Effector memory CD8-positive, alpha-beta T cell (primary cell): ENCODE results near the gene DHX15.
"Not testable (repeated sequence)": the region's sequence is repeated elsewhere in the genome, so short reads cannot be mapped to it uniquely, and the experiment has no call there.

Experiments used
- ATAC-seq: fragments of 150-1000 bp; cut with Tn5 transposase; replicated peaks from 2 replicates; pipeline ENCODE4 v1.10.0; 2021; ENCODE audit warnings: mild to moderate bottlenecking, moderate library complexity
- DNase-seq, 3 experiments: peaks; one replicate each; pipeline ENCODE4 v3.0.0; 2021
- H3K27ac Mint-ChIP-seq, 2 donors: one replicate each; pipeline ENCODE4 v1.8.0; 2022; ENCODE audit warnings: mild to moderate bottlenecking in 2 of 2, mixed read lengths in 2 of 2, moderate library complexity in 2 of 2
- H3K27me3 Mint-ChIP-seq, 2 donors: one replicate each; pipeline ENCODE4 v1.8.0; 2022; ENCODE audit warnings: mixed read lengths in 2 of 2
- H3K36me3 Mint-ChIP-seq: one replicate; pipeline ENCODE4 v1.8.0; 2022; ENCODE audit warnings: mild to moderate bottlenecking, moderate library complexity, mixed read lengths; ENCODE audit not compliant: insufficient read depth
- H3K4me1 Mint-ChIP-seq, 2 donors: one replicate each; pipeline ENCODE4 v1.8.0; 2022; ENCODE audit warnings: low read depth in 2 of 2, mixed read lengths in 2 of 2
- H3K4me3 Mint-ChIP-seq, 2 donors: one replicate each; pipeline ENCODE4 v1.8.0; 2022; ENCODE audit warnings: mild to moderate bottlenecking in 2 of 2, mixed read lengths in 2 of 2, moderate library complexity in 2 of 2
- H3K9me3 Mint-ChIP-seq, 2 donors: one replicate each; pipeline ENCODE4 v1.8.0; 2022; ENCODE audit warnings: mixed read lengths in 2 of 2

The DHX15 gene

DNA sequence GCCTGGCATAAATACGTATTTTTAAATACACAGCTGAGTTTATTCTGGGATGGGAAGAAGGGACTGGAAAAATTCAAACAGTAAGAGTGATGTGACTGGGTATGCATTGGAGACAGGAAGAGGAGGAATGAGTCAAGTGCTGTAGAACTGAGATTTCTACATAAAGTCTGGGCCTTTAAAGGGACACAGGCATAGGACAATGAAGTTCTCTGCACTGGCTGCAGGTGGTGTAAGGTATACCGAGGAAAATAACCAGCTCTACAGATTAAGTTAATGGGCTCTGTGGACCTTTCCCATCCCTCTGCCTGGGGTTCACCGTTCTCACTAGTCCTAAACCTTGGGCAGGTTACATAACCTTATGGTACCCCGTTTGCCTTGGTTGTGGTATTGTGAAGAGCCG, 68.7 kb downstream of the DHX15 start:
- Mint-ChIP-seq H3K4me3 (no peak overlapping the region), H3K4me1 (peaks cover 0 to 5% of the 10 kb centered on the region in 2 donors), H3K36me3 (peaks cover 6% of the 10 kb centered on the region), H3K27me3 (no peaks in the 10 kb centered on the region), H3K27ac (no peak overlapping the region), H3K9me3 (no peaks in the 10 kb centered on the region)
- ATAC-seq (no peak), DNase-seq (no peak)

DNA sequence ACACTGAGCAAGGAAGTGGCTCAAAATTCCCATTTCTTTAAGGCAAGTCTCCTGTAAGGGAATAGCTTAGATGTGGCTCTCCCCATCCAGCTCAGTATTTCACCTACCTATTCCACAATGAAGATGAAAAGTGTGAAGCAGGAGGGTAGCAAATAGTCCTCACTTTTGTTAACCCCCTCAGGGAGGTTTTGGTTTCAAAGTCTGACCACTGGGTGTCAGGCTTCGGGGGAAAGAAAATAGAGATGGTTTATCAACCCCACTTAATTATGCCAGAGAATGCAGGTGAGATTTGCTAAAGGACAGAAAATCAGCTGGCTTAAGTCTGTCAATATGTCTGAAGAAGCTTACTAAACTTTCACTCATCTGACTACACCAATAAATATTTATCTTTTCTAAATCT, 69.5 kb downstream of the DHX15 start:
- Mint-ChIP-seq H3K4me1 (peaks cover 0 to 5% of the 10 kb centered on the region in 2 donors), H3K27me3 (no peaks in the 10 kb centered on the region), H3K36me3 (peaks cover under 1% of the 10 kb centered on the region), H3K9me3 (no peaks in the 10 kb centered on the region), H3K27ac (no peak overlapping the region), H3K4me3 (no peak overlapping the region)
- ATAC-seq: no peak
- DNase-seq: no peak

DNA sequence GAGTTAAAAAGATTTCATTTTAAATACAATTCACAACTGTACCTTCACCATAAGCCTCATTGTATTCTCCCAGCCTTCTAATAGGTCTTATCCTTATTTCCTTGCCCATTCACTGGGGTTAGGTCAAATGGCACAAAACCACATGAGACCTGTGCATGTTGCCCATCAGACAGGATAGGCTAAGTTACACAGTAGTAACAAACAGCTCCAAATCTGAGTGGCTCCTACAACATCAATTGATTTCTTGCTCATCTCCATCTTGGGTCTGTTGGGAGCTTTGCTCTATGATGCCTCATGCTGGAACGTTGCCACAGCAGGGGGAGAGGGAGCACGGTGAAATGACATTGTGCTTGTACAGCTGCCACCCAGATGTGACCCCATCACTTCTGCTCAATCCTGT, 70.6 kb downstream of the DHX15 start:
- no peak for ATAC-seq
- no peaks in the 10 kb centered on the region for H3K9me3 Mint-ChIP-seq
- no peak for DNase-seq
- peaks cover 0 to 5% of the 10 kb centered on the region in 2 donors for H3K4me1 Mint-ChIP-seq
- no peak overlapping the region for H3K4me3 Mint-ChIP-seq
- no peaks in the 10 kb centered on the region for H3K27me3 Mint-ChIP-seq
- H3K27ac Mint-ChIP-seq: no peak overlapping the region
- no peaks in the 10 kb centered on the region for H3K36me3 Mint-ChIP-seq

DNA sequence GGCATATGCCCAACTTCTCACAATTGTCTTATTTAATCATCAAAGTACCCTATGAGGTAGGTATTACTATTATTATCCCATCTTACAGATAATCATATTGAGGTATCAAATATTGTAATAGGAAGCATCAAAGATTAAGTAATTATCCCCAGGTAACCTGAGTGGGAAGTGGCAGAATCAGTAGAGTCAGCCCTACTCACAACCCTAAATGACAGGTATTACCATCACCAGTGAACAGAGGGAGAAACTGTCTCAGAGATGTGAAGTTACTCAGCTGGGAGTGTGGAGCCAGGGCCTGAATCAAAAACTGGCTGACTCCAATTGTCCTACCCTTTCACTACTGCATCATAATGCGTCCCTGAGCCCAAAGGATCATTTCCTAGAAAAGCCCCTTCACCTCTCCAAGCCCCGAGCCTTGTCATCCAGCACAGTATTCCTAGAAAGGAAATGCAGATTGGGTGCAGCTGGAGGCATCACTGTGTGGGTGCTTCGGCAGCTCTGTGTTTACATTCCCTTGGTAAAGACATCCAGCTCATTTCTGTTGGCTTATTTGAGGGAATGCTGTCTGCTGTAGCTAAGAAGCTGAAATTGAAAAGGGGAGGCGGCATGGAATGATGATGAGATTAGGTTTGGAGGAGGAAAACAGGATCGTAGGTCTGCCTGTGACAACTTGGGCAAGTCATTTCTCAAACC, 72.8 kb downstream of the DHX15 start:
- no peaks in the 10 kb centered on the region for H3K27me3 Mint-ChIP-seq
- no peak for DNase-seq
- H3K4me1 Mint-ChIP-seq: peaks cover 0 to 5% of the 10 kb centered on the region in 2 donors
- ATAC-seq: no peak
- H3K36me3 Mint-ChIP-seq: no peaks in the 10 kb centered on the region
- no peak overlapping the region for H3K4me3 Mint-ChIP-seq
- no peak overlapping the region for H3K27ac Mint-ChIP-seq
- H3K9me3 Mint-ChIP-seq: no peaks in the 10 kb centered on the region

DNA sequence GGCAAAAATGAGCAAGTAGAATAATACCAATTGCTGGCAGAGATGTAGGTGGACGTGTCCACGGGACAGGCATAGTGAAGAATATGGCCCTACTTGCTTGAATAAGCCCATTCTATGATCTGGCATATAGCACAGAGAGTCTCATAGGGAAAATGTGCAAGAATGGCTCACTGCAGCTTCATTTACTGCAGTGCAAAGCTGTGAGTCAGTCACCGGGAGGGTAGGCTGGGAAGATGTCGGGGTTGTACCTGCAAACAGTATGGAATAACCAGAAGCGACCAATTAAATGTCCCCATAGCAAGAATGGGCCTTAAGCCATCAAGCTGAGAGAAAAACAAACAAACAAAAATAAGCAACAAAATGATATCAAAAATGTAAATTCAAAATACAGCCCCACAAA, 74.3 kb downstream of the DHX15 start:
- Mint-ChIP-seq H3K9me3 (no peaks in the 10 kb centered on the region), H3K27ac (no peak overlapping the region), H3K4me3 (no peak overlapping the region), H3K27me3 (no peaks in the 10 kb centered on the region), H3K36me3 (no peaks in the 10 kb centered on the region), H3K4me1 (peaks cover 0 to 5% of the 10 kb centered on the region in 2 donors)
- DNase-seq (no peak), ATAC-seq (no peak)

DNA sequence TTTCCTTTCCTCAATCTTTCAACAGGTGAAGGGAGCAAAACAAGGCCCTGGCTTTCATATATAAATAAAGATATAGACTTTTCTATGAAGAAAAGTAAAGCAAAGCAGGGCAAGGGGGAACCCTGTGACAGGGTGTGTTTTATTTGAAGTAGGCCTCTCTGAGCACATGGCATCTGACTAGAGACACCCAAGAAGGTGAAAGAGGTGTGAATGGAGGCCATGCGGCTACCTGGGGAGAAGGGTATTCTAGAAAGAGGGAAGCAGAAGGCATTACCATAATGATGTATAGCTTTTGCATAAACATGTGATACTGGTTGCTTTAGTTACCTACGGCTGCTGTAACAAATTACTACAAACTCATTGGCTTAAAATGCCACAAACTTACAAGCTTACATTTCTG, 75.8 kb downstream of the DHX15 start:
- Mint-ChIP-seq H3K27ac (no peak overlapping the region), H3K9me3 (no peaks in the 10 kb centered on the region), H3K4me1 (no peaks in the 10 kb centered on the region), H3K27me3 (no peaks in the 10 kb centered on the region), H3K4me3 (no peak overlapping the region), H3K36me3 (no peaks in the 10 kb centered on the region)
- DNase-seq (no peak), ATAC-seq (no peak)

DNA sequence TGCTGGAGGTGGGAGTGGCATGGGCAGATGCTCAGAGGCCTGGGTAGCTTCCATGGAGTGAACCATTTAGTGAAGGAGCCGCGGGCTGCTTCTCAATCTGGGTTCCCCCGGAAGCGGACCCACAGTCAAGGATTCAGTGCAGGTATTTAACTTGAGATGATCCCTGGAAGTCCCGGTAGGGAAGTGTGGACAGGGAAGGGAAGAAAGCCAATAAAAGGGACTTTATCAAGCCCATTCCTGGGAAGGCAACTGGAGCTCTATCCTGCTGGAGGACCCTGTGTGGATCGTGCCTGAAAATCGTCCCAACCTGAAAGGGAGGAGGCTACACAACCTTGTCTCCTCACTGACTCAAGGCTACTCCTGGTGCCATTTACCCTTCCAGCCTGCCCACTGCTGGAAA, 76.9 kb downstream of the DHX15 start:
- DNase-seq (no peak), ATAC-seq (no peak)
- Mint-ChIP-seq H3K36me3 (no peaks in the 10 kb centered on the region), H3K4me3 (no peak overlapping the region), H3K27me3 (peaks cover 8 to 10% of the 10 kb centered on the region in 2 donors), H3K9me3 (no peaks in the 10 kb centered on the region), H3K27ac (no peak overlapping the region), H3K4me1 (no peaks in the 10 kb centered on the region)

DNA sequence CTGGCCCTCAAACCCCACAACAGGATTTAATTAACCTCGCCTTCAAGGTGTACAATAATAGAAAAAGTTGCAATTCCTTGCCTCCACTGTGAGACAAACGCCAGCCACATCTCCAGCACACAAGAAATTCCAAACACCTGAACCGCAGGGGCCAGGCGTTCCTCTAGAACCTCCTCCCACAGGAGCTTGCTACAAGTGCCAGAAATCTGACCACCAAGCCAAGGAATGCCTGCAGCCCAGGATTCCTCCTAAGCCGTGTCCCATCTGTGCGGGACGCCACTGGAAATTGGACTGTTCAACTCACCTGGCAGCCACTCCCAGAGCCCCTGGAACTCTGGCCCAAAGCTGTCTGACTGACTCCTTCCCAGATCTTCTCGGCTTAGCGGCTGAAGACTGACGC, 81.3 kb downstream of the DHX15 start:
- ATAC-seq, DNase-seq, H3K36me3 Mint-ChIP-seq, H3K27ac Mint-ChIP-seq, H3K9me3 Mint-ChIP-seq, H3K4me3 Mint-ChIP-seq, H3K4me1 Mint-ChIP-seq: not testable (repeated sequence)
- peaks cover 18 to 19% of the 10 kb centered on the region in 2 donors for H3K27me3 Mint-ChIP-seq

DNA sequence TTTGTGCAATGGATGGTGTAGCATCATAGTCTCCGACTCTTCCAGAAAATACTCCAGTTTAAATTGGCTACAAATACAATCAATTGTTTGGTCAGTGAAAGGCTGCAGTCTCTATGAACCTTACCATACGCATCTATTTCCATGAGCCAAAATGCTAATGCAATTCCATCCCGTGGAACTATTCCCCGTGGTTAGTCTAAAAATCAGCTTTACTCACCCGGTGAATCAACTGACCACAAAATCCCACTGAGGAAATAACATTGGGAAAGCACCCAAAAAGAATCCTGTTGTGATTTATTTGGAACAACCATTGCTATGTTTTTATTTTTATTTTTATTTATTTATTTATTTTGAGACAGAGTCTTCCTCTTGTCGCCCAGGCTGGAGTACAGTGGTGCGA, 87.1 kb downstream of the DHX15 start:
- no peak overlapping the region for H3K27ac Mint-ChIP-seq
- H3K36me3 Mint-ChIP-seq: no peaks in the 10 kb centered on the region

DNA sequence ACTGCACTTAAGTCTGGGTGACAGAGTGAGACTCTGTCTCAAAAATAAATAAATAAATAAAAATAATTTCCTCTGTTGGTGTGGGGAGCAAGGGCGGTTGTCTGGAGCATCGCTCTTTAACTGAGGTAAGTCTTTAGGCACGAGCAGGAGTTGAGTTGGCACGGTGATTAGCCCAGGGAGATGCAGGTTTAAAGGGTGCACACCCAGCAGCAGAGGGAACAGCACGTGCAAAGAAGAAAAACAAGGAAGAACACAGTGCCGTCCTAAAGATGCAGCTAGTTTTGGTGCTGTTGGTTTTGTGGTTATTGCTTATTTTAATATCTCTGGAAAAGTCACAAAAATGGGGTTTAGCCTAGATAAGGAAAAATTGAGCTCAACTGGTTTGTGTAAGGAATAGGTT, 87.8 kb downstream of the DHX15 start:
- peaks cover 0 to 4% of the 10 kb centered on the region in 2 donors for H3K9me3 Mint-ChIP-seq

More for the DNA sequence above, 87.1 kb downstream of the DHX15 start:
- no peak for DNase-seq
- peaks cover 0 to under 1% of the 10 kb centered on the region in 2 donors for H3K9me3 Mint-ChIP-seq
- H3K4me1 Mint-ChIP-seq: no peaks in the 10 kb centered on the region
- peaks cover 8 to 9% of the 10 kb centered on the region in 2 donors for H3K27me3 Mint-ChIP-seq
- H3K4me3 Mint-ChIP-seq: no peak overlapping the region
- ATAC-seq: no peak

DNA sequence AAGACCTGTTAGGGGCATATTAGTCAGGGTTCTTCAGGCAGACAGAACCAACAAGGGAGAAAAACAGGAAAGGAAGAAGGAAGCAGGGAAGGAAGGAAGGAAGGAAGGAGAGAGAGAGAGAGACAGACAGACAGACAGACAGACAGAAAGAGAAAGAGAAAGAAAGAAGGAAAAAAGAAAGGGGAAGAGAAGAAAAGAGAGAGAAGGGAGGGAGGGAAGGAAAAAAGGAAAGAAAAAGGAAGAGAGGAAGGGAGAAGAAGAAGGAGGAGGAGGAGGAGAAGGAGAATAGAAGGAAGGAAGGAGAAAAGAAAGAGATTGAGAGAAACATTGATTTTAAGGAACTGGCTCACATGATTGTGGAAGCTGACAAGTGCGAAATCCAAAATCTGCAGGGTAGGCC, 89.0 kb downstream of the DHX15 start:
- no peaks in the 10 kb centered on the region for H3K4me1 Mint-ChIP-seq
- ATAC-seq: no peak
- H3K36me3 Mint-ChIP-seq: no peaks in the 10 kb centered on the region
- no peak overlapping the region for H3K27ac Mint-ChIP-seq
- H3K9me3 Mint-ChIP-seq: peaks cover 0 to 4% of the 10 kb centered on the region in 2 donors
- DNase-seq: no peak
- no peak overlapping the region for H3K4me3 Mint-ChIP-seq
- peaks cover 0 to 9% of the 10 kb centered on the region in 2 donors for H3K27me3 Mint-ChIP-seq

More for the DNA sequence above, 87.8 kb downstream of the DHX15 start:
- no peaks in the 10 kb centered on the region for H3K4me1 Mint-ChIP-seq
- peaks cover 7 to 13% of the 10 kb centered on the region in 2 donors for H3K27me3 Mint-ChIP-seq
- no peak overlapping the region for H3K4me3 Mint-ChIP-seq
- ATAC-seq (no peak), DNase-seq (no peak)
- H3K36me3 Mint-ChIP-seq: no peaks in the 10 kb centered on the region
- no peak overlapping the region for H3K27ac Mint-ChIP-seq

DNA sequence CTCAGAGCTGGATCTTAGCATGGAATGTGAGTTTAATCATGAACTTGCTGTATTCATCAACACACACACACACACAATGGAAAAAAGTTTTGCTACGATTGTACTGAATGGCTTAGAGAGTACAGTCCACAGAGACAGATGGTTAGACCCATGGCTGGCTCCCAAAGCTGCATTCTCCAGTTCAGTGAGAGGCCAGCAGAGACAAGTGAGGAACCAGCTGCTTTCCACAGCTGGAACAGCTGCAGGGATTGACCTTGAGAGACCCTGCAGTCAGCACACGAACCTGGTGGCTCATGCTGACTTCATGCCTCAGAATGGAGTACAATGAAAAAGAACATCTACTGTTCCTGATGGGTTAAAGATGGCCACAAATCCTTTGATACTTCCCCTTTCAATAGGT, 94.5 kb downstream of the DHX15 start:
- Mint-ChIP-seq H3K27ac (no peak overlapping the region), H3K27me3 (peaks cover 19 to 38% of the 10 kb centered on the region in 2 donors), H3K9me3 (peaks cover 0 to 4% of the 10 kb centered on the region in 2 donors), H3K36me3 (no peaks in the 10 kb centered on the region), H3K4me3 (no peak overlapping the region), H3K4me1 (peaks cover 0 to 5% of the 10 kb centered on the region in 2 donors)
- DNase-seq: no peak
- no peak for ATAC-seq

DNA sequence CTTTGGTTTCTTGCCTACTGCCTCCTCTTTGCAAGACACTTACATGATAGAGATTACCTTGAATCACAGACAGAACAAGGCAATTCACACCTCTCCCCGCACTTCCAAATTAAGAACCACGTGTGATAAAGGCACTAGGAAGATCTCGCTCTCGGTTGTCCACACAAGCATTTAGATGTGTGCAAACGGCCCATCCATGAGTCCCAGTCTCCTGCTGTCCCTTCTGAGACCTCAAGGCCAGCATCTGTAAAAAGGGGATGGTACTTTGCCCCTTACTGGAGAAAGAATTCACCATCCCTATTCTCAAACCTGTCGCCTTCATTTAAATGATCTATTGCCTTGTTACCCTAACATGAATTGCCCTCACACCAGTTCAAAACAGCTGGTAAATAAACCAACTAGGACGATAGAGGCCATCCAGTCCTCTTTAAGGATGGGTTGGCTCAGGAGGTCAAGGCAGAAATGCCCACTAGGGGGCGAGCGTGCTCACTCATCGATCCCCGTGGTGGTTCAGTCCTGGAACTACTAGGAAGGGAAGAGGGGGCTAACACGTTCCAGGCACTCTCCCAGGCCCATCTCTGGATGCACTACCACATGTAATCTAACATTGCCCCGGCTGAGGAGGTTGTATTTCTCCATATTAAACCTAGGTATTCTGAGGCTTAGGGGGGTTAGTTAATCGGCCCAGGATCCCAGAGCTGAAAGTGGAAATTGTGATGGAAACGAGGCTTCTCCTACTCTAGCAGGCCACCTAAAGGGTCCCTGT, 95.8 kb downstream of the DHX15 start:
- Mint-ChIP-seq H3K27ac (no peak overlapping the region), H3K4me3 (no peak overlapping the region), H3K9me3 (peaks cover 0 to 4% of the 10 kb centered on the region in 2 donors), H3K27me3 (peaks cover 26 to 46% of the 10 kb centered on the region in 2 donors), H3K36me3 (no peaks in the 10 kb centered on the region), H3K4me1 (peaks cover 0 to 5% of the 10 kb centered on the region in 2 donors)
- peak; percentile 49 for ATAC-seq
- peak; percentile 37 to 44 (median 41) for DNase-seq

DNA sequence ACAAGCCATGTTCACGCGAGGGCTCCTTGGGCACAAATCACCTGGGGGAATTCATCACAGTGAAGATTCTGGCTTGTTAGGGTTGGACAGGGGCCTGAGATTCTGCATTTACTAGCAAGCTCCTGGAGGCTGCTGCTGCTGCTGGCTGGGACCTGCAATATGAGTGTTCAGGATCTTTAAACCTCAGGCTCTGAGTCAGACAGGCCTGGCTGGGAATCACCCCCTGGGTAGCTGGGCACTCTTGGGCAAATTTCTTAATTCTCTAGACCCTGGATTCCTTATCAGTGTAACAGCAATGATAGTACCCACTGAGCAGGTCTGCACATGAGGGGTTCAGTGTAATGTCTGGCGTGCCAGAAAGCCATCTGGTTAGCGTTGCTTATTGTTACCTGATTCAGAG, 101.5 kb downstream of the DHX15 start:
- no peak overlapping the region for H3K27ac Mint-ChIP-seq
- H3K4me1 Mint-ChIP-seq: no peaks in the 10 kb centered on the region
- no peaks in the 10 kb centered on the region for H3K36me3 Mint-ChIP-seq
- peaks cover 32 to 60% of the 10 kb centered on the region in 2 donors for H3K27me3 Mint-ChIP-seq
- H3K9me3 Mint-ChIP-seq: no peaks in the 10 kb centered on the region
- no peak overlapping the region for H3K4me3 Mint-ChIP-seq
- no peak for ATAC-seq
- no peak for DNase-seq
